GM23338 (cell line): ENCODE data around the gene ULK3. TPM values are rescaled to one million over a fixed set of nuclear protein-coding genes. Genes with fewer than 3 reads are reported as not detected.

Experiments used
- ATAC-seq: fragments of 200-7000 bp; cut with Tn5 transposase; 3 replicates; pipeline ENCODE4 v1.9.1; 2020
- DNase-seq: peaks from one replicate; pipeline ENCODE4 v3.0.0-alpha.2; 2015; ENCODE audit warnings: low spot score
- H2AFZ ChIP-seq: fragments of 200-600 bp; sonication (generic); 2 replicates; pipeline ENCODE4 v1.8.0; 2016; ENCODE audit warnings: antibody characterized with exemption, mild to moderate bottlenecking, moderate library complexity
- H3F3A ChIP-seq: fragments of 200-600 bp; sonication (generic); replicated peaks from 2 replicates; pipeline ENCODE4 v1.8.0; 2017; ENCODE audit warnings: antibody characterized with exemption, mixed run types, low read depth
- H3K27ac ChIP-seq: fragments of 200-600 bp; sonication (generic); 2 replicates; pipeline ENCODE4 v1.6.1; 2016; ENCODE audit warnings: low read depth
- H3K27me3 ChIP-seq: fragments of 200-600 bp; sonication (generic); 2 replicates; pipeline ENCODE4 v1.8.0; 2016; ENCODE audit warnings: mild to moderate bottlenecking, mixed run types, moderate library complexity; ENCODE audit not compliant: insufficient read depth
- H3K36me3 ChIP-seq: fragments of 200-600 bp; sonication (generic); 2 replicates; pipeline ENCODE4 v1.8.0; 2016; ENCODE audit warnings: mild to moderate bottlenecking; ENCODE audit not compliant: insufficient read depth
- H3K4me1 ChIP-seq: fragments of 200-600 bp; sonication (generic); 2 replicates; pipeline ENCODE4 v1.8.0; 2016; ENCODE audit warnings: mild to moderate bottlenecking, moderate library complexity; ENCODE audit not compliant: insufficient read depth
- H3K4me2 ChIP-seq: fragments of 200-600 bp; sonication (generic); 2 replicates; pipeline ENCODE4 v1.7.1; 2017; ENCODE audit warnings: mixed run types
- H3K4me3 ChIP-seq: fragments of 200-600 bp; sonication (generic); 2 replicates; pipeline ENCODE4 v1.6.1; 2016; ENCODE audit warnings: mixed run types
- H3K79me2 ChIP-seq: fragments of 200-600 bp; sonication (generic); replicated peaks from 2 replicates; pipeline ENCODE4 v1.8.0; 2017; ENCODE audit warnings: mild to moderate bottlenecking; ENCODE audit not compliant: insufficient read depth
- H3K9me2 ChIP-seq: fragments of 200-600 bp; sonication (generic); 2 replicates; pipeline ENCODE4 v1.8.0; 2017; ENCODE audit not compliant: insufficient read depth
- H4K20me1 ChIP-seq: fragments of 200-600 bp; sonication (generic); replicated peaks from 2 replicates; pipeline ENCODE4 v1.8.0; 2017; ENCODE audit warnings: mild to moderate bottlenecking; ENCODE audit not compliant: insufficient read depth
- H3K27ac Mint-ChIP-seq: 2 replicates; pipeline ENCODE4 v1.8.0; 2020; ENCODE audit warnings: inconsistent platforms, mild to moderate bottlenecking, moderate library complexity, mixed read lengths
- H3K27me3 Mint-ChIP-seq: 3 replicates; pipeline ENCODE4 v1.8.0; 2022; ENCODE audit warnings: low read depth, mild to moderate bottlenecking, moderate library complexity, mixed read lengths, inconsistent platforms; ENCODE audit not compliant: insufficient read depth, poor library complexity
- H3K36me3 Mint-ChIP-seq: 3 replicates; pipeline ENCODE4 v1.8.0; 2021; ENCODE audit warnings: low read depth, mild to moderate bottlenecking, inconsistent platforms, moderate library complexity, mixed read lengths
- H3K4me1 Mint-ChIP-seq: 3 replicates; pipeline ENCODE4 v1.8.0; 2020; ENCODE audit warnings: mild to moderate bottlenecking, inconsistent platforms, mixed read lengths
- H3K4me3 Mint-ChIP-seq: 3 replicates; pipeline ENCODE4 v1.8.0; 2021; ENCODE audit warnings: moderate library complexity, mild to moderate bottlenecking, inconsistent platforms, mixed read lengths
- H3K9me3 Mint-ChIP-seq: 3 replicates; pipeline ENCODE4 v1.8.0; 2020; ENCODE audit warnings: moderate library complexity, mild to moderate bottlenecking, inconsistent platforms, mixed read lengths
- CREB1 ChIP-seq: fragments of 250-450 bp; sonication (Bioruptor Pico); IDR thresholded peaks from 2 replicates; pipeline ENCODE4 v1.5.0; 2020; ENCODE audit warnings: low read depth, mild to moderate bottlenecking, moderate library complexity
- CTCF ChIP-seq, 2 experiments: fragments of 200-600 bp in 1 of 2; sonication (generic) in 1 of 2; conservative IDR thresholded peaks; 2 replicates each; pipeline versions ENCODE4 v1.5.1 to v1.6.1; 2016 to 2017; ENCODE audit warnings: antibody characterized with exemption in 2 of 2, low read depth in 2 of 2, mild to moderate bottlenecking in 2 of 2, moderate library complexity in 1 of 2
- EZH2 ChIP-seq: fragments of 200-600 bp; sonication (generic); IDR thresholded peaks from one replicate; pipeline ENCODE4 v1.8.0; 2017; ENCODE audit warnings: antibody characterized with exemption, mild to moderate bottlenecking, low read depth; ENCODE audit not compliant: unreplicated experiment
- JUNB ChIP-seq: IDR thresholded peaks from one replicate; pipeline ENCODE4 v1.6.1; 2016; ENCODE audit warnings: antibody characterized with exemption; ENCODE audit not compliant: unreplicated experiment
- NANOG ChIP-seq: IDR thresholded peaks from 2 replicates; pipeline ENCODE4 v1.6.1; 2016; ENCODE audit warnings: antibody characterized with exemption, borderline replicate concordance
- POLR2AphosphoS5 ChIP-seq: IDR thresholded peaks from 2 replicates; pipeline ENCODE4 v1.6.1; 2016; ENCODE audit warnings: antibody characterized with exemption, low read depth
- ZNF114 ChIP-seq: fragments of 250-450 bp; sonication (Bioruptor Pico); IDR thresholded peaks from 2 replicates; pipeline ENCODE4 v1.5.0; 2020; ENCODE audit warnings: mild to moderate bottlenecking, moderate library complexity
- polyA plus RNA-seq: library from polyadenylated mRNA; unstranded; fragments of >200 nt; fragmentation: Nextera tagmentation; extraction: Ambion mirVana; gene quantifications from 2 replicates; pipeline ENCODE4 v1.2.1, GENCODE V29; 2016
- total RNA-seq: library from RNA; depleted of rRNA; stranded (reverse); fragments of >200 nt; shearing (Covaris generic); gene quantifications from 2 replicates; pipeline ENCODE4 v1.2.3, GENCODE V29; 2014
- TF ChIP-seq, protein P1 (sequence below): fragments of 250-450 bp; sonication (Bioruptor Pico); IDR thresholded peaks from 2 replicates; pipeline ENCODE4 v1.5.0; 2020; ENCODE audit warnings: mild to moderate bottlenecking, moderate library complexity
- TF ChIP-seq, protein P2 (sequence below): IDR thresholded peaks from 2 replicates; pipeline ENCODE4 v1.6.1; 2016; ENCODE audit warnings: antibody characterized with exemption

ULK3 gene
- total and polyA plus RNA-seq, 2 experiments from 2014 or later, result 20.3 to 35.4 TPM

GRCh38 chr15:74857082-74857655 is 14.2 kb upstream of the ULK3 start (continued):
- TF ChIP-seq, protein P1, sequence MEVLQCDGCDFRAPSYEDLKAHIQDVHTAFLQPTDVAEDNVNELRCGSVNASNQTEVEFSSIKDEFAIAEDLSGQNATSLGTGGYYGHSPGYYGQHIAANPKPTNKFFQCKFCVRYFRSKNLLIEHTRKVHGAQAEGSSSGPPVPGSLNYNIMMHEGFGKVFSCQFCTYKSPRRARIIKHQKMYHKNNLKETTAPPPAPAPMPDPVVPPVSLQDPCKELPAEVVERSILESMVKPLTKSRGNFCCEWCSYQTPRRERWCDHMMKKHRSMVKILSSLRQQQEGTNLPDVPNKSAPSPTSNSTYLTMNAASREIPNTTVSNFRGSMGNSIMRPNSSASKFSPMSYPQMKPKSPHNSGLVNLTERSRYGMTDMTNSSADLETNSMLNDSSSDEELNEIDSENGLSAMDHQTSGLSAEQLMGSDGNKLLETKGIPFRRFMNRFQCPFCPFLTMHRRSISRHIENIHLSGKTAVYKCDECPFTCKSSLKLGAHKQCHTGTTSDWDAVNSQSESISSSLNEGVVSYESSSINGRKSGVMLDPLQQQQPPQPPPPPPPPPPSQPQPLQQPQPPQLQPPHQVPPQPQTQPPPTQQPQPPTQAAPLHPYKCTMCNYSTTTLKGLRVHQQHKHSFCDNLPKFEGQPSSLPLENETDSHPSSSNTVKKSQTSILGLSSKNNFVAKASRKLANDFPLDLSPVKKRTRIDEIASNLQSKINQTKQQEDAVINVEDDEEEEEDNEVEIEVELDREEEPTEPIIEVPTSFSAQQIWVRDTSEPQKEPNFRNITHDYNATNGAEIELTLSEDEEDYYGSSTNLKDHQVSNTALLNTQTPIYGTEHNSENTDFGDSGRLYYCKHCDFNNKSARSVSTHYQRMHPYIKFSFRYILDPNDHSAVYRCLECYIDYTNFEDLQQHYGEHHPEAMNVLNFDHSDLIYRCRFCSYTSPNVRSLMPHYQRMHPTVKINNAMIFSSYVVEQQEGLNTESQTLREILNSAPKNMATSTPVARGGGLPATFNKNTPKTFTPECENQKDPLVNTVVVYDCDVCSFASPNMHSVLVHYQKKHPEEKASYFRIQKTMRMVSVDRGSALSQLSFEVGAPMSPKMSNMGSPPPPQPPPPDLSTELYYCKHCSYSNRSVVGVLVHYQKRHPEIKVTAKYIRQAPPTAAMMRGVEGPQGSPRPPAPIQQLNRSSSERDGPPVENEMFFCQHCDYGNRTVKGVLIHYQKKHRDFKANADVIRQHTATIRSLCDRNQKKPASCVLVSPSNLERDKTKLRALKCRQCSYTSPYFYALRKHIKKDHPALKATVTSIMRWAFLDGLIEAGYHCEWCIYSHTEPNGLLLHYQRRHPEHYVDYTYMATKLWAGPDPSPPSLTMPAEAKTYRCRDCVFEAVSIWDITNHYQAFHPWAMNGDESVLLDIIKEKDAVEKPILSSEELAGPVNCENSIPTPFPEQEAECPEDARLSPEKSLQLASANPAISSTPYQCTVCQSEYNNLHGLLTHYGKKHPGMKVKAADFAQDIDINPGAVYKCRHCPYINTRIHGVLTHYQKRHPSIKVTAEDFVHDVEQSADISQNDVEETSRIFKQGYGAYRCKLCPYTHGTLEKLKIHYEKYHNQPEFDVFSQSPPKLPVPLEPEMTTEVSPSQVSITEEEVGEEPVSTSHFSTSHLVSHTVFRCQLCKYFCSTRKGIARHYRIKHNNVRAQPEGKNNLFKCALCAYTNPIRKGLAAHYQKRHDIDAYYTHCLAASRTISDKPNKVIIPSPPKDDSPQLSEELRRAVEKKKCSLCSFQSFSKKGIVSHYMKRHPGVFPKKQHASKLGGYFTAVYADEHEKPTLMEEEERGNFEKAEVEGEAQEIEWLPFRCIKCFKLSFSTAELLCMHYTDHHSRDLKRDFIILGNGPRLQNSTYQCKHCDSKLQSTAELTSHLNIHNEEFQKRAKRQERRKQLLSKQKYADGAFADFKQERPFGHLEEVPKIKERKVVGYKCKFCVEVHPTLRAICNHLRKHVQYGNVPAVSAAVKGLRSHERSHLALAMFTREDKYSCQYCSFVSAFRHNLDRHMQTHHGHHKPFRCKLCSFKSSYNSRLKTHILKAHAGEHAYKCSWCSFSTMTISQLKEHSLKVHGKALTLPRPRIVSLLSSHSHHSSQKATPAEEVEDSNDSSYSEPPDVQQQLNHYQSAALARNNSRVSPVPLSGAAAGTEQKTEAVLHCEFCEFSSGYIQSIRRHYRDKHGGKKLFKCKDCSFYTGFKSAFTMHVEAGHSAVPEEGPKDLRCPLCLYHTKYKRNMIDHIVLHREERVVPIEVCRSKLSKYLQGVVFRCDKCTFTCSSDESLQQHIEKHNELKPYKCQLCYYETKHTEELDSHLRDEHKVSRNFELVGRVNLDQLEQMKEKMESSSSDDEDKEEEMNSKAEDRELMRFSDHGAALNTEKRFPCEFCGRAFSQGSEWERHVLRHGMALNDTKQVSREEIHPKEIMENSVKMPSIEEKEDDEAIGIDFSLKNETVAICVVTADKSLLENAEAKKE, result no peak
- TF ChIP-seq ZNF114 (CRISPR knock-in tag) (no peak), POLR2AphosphoS5 (no peak), CREB1 (CRISPR knock-in tag) (no peak), NANOG (no peak)

GRCh38 chr15:74856537-74856936 is 13.6 kb upstream of the ULK3 start:
- Mint-ChIP-seq H3K36me3 (peaks cover 7% of the 10 kb centered on the region; the same call in 2 of the 3 replicates), H3K4me1 (no peaks in the 10 kb centered on the region; the same call in 2 of the 3 replicates), H3K27me3 (peaks cover 5% of the 10 kb centered on the region), H3K4me3 (no peak overlapping the region), H3K9me3 (no peaks in the 10 kb centered on the region), H3K27ac (no peak overlapping the region)
- Histone ChIP-seq H4K20me1 (0 out of 2 replicates have a peak, but pooled peaks cover 4% of the 10 kb centered on the region), H3K27me3 (no peaks in the 10 kb centered on the region), H3K4me1 (no peaks in the 10 kb centered on the region), H3K27ac (no peak overlapping the region), H2AFZ (no peak overlapping the region), H3K9me2 (no peaks in the 10 kb centered on the region), H3K79me2 (peaks cover 17% of the 10 kb centered on the region; the same call in 1 of the 2 replicates), H3K4me3 (no peak overlapping the region), H3F3A (no peaks in the 10 kb centered on the region), H3K36me3 (no peaks in the 10 kb centered on the region), H3K4me2 (no peak overlapping the region)
- TF ChIP-seq ZNF114 (CRISPR knock-in tag) (no peak), JUNB (no peak), EZH2 (no peak), CTCF (conservative IDR thresholded peaks at IDR 0.05; ENCODE audit: low read depth in 2 of 2) (no peak)
- TF ChIP-seq, protein P2, sequence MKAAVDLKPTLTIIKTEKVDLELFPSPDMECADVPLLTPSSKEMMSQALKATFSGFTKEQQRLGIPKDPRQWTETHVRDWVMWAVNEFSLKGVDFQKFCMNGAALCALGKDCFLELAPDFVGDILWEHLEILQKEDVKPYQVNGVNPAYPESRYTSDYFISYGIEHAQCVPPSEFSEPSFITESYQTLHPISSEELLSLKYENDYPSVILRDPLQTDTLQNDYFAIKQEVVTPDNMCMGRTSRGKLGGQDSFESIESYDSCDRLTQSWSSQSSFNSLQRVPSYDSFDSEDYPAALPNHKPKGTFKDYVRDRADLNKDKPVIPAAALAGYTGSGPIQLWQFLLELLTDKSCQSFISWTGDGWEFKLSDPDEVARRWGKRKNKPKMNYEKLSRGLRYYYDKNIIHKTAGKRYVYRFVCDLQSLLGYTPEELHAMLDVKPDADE, result no peak
- ATAC-seq, result no peak
- no peak for DNase-seq
